CD4-positive, alpha-beta T cell (primary cell): ENCODE data around the gene ADSL. TPM values are rescaled to one million over a fixed set of nuclear protein-coding genes. Genes with fewer than 3 reads are reported as not detected.
A peak's percentile ranks its signal among the peaks of the same experiment; 100 is the strongest.

Experiments used
- ATAC-seq: fragments of 200-7000 bp; cut with Tn5 transposase; one replicate; pipeline ENCODE4 v1.10.0; 2022; ENCODE audit warnings: mild to moderate bottlenecking; ENCODE audit not compliant: poor library complexity
- CTCF ChIA-PET: fragments of 350-600 bp; sonication (Branson Sonifier 250); formaldehyde crosslinking; loops from one replicate; lab custom pipeline; 2021; ENCODE audit warnings: antibody characterized with exemption, inconsistent platforms; lab: Charles Lee
- POLR2A ChIA-PET: fragments of 350-600 bp; sonication (Branson Sonifier 250); formaldehyde crosslinking; loops from one replicate; lab custom pipeline; 2021; ENCODE audit warnings: antibody characterized with exemption, inconsistent platforms; lab: Charles Lee
- DNase-seq, 14 experiments: peaks; one replicate each; pipeline ENCODE4 v3.0.0-alpha.2; 2013 to 2020; ENCODE audit warnings: mixed read lengths in 2 of 14
- H3K27ac ChIP-seq, 2 donors: one replicate each; pipeline versions ENCODE4 v1.5.1 to v1.7.0; 2013; ENCODE audit warnings: low read length in 2 of 2, low read depth in 1 of 2, mild to moderate bottlenecking in 1 of 2
- H3K27me3 ChIP-seq, 2 experiments: 1 replicate in 1 of 2; 2 replicates in 1 of 2; pipeline versions ENCODE4 v1.6.1 to v1.7.0; 2013; ENCODE audit warnings: low read length in 2 of 2, control low read depth in 1 of 2, mild to moderate bottlenecking in 1 of 2, moderate library complexity in 1 of 2; ENCODE audit not compliant: insufficient read depth in 2 of 2, control insufficient read depth in 1 of 2
- H3K36me3 ChIP-seq: one replicate; pipeline ENCODE4 v1.6.1; 2013; ENCODE audit warnings: low read length, control low read depth; ENCODE audit not compliant: insufficient read depth
- H3K4me1 ChIP-seq: one replicate; pipeline ENCODE4 v1.6.1; 2013; ENCODE audit warnings: low read length, control low read depth; ENCODE audit not compliant: insufficient read depth
- H3K4me3 ChIP-seq: one replicate; pipeline ENCODE4 v1.5.1; 2013; ENCODE audit warnings: mild to moderate bottlenecking, low read length, moderate library complexity
- H3K9me3 ChIP-seq, 2 experiments: 1 replicate in 1 of 2; 2 replicates in 1 of 2; pipeline versions ENCODE4 v1.6.1 to v1.7.0; 2013; ENCODE audit warnings: low read length in 2 of 2, mild to moderate bottlenecking in 2 of 2, control low read depth in 1 of 2, moderate library complexity in 1 of 2; ENCODE audit not compliant: control insufficient read depth in 1 of 2, insufficient read depth in 1 of 2
- H3K27ac Mint-ChIP-seq: one replicate; pipeline ENCODE4 v1.8.0; 2020; ENCODE audit warnings: mixed read lengths
- H3K27me3 Mint-ChIP-seq: one replicate; pipeline ENCODE4 v1.8.0; 2021; ENCODE audit warnings: mixed read lengths
- H3K36me3 Mint-ChIP-seq: one replicate; pipeline ENCODE4 v1.8.0; 2021; ENCODE audit warnings: low read depth, mixed read lengths
- H3K4me1 Mint-ChIP-seq: one replicate; pipeline ENCODE4 v1.8.0; 2021; ENCODE audit warnings: low read depth, mixed read lengths
- H3K4me3 Mint-ChIP-seq: one replicate; pipeline ENCODE4 v1.8.0; 2020; ENCODE audit warnings: mild to moderate bottlenecking, mixed read lengths
- H3K9me3 Mint-ChIP-seq: one replicate; pipeline ENCODE4 v1.8.0; 2020; ENCODE audit warnings: mixed read lengths
- intact Hi-C, 2 experiments: fragments of 100-400 bp; cut with DNase I in 1 of 2; cut with micrococcal nuclease in 1 of 2; formaldehyde crosslinking; loops; one replicate each; pipeline versions ENCODE4 v1.15.1 to v1.9.0; 2023 to 2025; cut with DNase I, micrococcal nuclease
- total RNA-seq, 174 experiments: library from RNA in 2 of 174; stranded (reverse) in 2 of 174; gene quantifications; one replicate each; pipeline ENCODE4 v1.2.3 and lab custom pipeline; 2021 to 2026
- TF ChIP-seq, protein P1 (sequence below): fragments of 200-600 bp; IDR thresholded peaks from one replicate; pipeline ENCODE4 v1.8.0; 2022; ENCODE audit warnings: antibody characterized with exemption, mild to moderate bottlenecking

Gene ADSL
- total RNA-seq, 2 experiments from 2014 or later: 62.9 to 75.3 TPM

DNA sequence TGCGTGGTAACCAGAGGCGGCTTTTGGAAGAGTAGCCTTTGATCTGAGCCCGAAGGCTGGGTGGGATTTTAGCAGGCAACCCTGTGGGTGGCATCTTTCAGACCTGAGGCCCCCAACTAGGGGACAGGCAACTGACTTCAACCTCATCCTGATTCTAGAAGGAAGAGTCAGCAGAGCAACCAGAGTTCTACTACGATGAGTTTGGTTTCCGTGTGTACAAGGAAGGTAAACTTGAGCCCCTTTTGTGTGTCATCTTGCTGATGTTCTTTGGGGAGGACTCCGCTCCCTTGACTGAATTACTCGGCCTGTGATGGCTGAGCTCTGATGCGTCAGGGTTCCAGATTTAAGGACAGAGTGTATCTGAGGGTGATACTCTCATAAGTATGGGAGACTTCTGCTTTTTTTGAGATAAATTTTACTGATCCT lies 55.7 kb downstream of the ADSL start:
- Histone ChIP-seq H3K36me3 (peaks cover 33% of the 10 kb centered on the region), H3K4me1 (peaks cover 62% of the 10 kb centered on the region), H3K27me3 (no peaks in the 10 kb centered on the region), H3K4me3 (peak overlapping the region; percentile 26), H3K27ac (peak overlapping the region; percentile 5 to 47), H3K9me3 (no peaks in the 10 kb centered on the region)
- ChIA-PET POLR2A (interaction anchor here (0.9 to 3.3 kb wide), 5 partner anchors 16 to 63 kb away, joined by 4 to 17 read pairs (median 4); partner anchors contain the start of gene SGSM3), CTCF (no interaction called here)
- peaks cover 43% of the 10 kb centered on the region for H3K36me3 Mint-ChIP-seq
- DNase-seq (peak in 3 of 14 experiments; percentile 22 to 36 (median 25)), ATAC-seq (peak; percentile 9)
- no peaks in the 10 kb centered on the region for H3K9me3 Mint-ChIP-seq
- peaks cover 66% of the 10 kb centered on the region for H3K4me1 Mint-ChIP-seq
- peak overlapping the region; percentile 90 for H3K27ac Mint-ChIP-seq
- intact Hi-C loops: no loop called here
- TF ChIP-seq, protein P1, sequence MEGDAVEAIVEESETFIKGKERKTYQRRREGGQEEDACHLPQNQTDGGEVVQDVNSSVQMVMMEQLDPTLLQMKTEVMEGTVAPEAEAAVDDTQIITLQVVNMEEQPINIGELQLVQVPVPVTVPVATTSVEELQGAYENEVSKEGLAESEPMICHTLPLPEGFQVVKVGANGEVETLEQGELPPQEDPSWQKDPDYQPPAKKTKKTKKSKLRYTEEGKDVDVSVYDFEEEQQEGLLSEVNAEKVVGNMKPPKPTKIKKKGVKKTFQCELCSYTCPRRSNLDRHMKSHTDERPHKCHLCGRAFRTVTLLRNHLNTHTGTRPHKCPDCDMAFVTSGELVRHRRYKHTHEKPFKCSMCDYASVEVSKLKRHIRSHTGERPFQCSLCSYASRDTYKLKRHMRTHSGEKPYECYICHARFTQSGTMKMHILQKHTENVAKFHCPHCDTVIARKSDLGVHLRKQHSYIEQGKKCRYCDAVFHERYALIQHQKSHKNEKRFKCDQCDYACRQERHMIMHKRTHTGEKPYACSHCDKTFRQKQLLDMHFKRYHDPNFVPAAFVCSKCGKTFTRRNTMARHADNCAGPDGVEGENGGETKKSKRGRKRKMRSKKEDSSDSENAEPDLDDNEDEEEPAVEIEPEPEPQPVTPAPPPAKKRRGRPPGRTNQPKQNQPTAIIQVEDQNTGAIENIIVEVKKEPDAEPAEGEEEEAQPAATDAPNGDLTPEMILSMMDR: no peak
- H3K4me3 Mint-ChIP-seq: peak overlapping the region; percentile 78
- H3K27me3 Mint-ChIP-seq: no peaks in the 10 kb centered on the region

DNA sequence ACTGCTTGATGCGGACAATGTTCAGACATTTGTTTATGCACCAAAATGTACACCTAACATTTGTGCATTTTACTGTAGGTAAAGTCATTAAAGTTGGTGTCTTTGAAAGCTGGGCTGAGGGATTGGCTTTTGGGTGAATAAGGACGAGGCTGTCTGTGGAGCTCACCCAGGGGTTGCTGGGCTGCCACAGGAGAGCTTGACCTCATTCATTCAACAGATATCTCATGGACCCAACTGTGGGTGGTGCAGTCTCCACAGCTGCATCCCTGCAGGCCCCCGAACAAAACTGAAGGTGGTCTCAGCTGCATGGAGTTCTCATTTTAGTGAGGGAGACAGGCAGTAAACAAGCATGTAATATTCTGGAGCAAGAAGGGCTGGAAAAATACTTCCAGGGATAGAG lies 56.8 kb downstream of the ADSL start:
- Mint-ChIP-seq H3K36me3 (peaks cover 53% of the 10 kb centered on the region), H3K27me3 (no peaks in the 10 kb centered on the region), H3K27ac (peak overlapping the region; percentile 90), H3K4me1 (peaks cover 54% of the 10 kb centered on the region), H3K4me3 (peak overlapping the region; percentile 34), H3K9me3 (no peaks in the 10 kb centered on the region)
- CTCF ChIA-PET: no interaction called here
- peaks cover 55% of the 10 kb centered on the region for H3K4me1 ChIP-seq
- TF ChIP-seq, protein P1: no peak
- ATAC-seq: no peak
- no peak overlapping the region for H3K27ac ChIP-seq
- no peaks in the 10 kb centered on the region for H3K9me3 ChIP-seq
- intact Hi-C loops: no loop called here
- DNase-seq: no peak
- H3K27me3 ChIP-seq: no peaks in the 10 kb centered on the region
- H3K36me3 ChIP-seq: peaks cover 43% of the 10 kb centered on the region
- H3K4me3 ChIP-seq: no peak overlapping the region
- POLR2A ChIA-PET: interaction anchor here (1.9 kb wide), 1 partner anchor 19 kb away, joined by 8 read pairs; no protein-coding TSS in a partner anchor

DNA sequence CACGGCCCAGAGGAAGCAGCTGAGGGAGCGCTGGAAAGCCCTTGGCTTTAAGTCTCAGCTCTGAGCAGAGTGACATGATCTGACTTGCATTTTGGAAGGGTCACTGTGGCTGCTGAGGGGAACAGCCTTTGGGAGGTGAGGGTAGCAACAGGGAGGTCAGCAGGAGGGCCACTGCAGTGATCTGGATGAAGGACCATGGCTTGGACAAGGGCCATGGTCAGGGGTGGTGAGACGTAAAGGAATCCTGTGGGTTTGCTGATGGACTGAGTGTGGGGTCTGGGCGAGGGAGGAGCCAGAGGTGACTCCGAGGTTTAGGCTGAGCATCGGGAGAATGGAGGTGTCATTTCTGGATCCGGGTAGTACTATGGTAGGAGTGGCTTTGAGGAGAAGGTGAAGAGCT lies 57.4 kb downstream of the ADSL start:
- no peaks in the 10 kb centered on the region for H3K9me3 ChIP-seq
- Mint-ChIP-seq H3K27ac (peak overlapping the region; percentile 90), H3K27me3 (no peaks in the 10 kb centered on the region), H3K4me3 (peak overlapping the region; percentile 25), H3K4me1 (peaks cover 49% of the 10 kb centered on the region), H3K9me3 (no peaks in the 10 kb centered on the region), H3K36me3 (peaks cover 57% of the 10 kb centered on the region)
- H3K4me1 ChIP-seq: peaks cover 55% of the 10 kb centered on the region
- H3K27ac ChIP-seq: no peak overlapping the region
- no peak for ATAC-seq
- ChIA-PET CTCF (no interaction called here), POLR2A (interaction anchor here (1.9 kb wide), 1 partner anchor 20 kb away, joined by 8 read pairs; no protein-coding TSS in a partner anchor)
- TF ChIP-seq, protein P1: no peak
- no peaks in the 10 kb centered on the region for H3K27me3 ChIP-seq
- DNase-seq: no peak
- intact Hi-C loops: no loop called here
- H3K36me3 ChIP-seq: peaks cover 48% of the 10 kb centered on the region
- H3K4me3 ChIP-seq: no peak overlapping the region
